ENCODE data around the gene STMN3. TPM values are rescaled to one million over a fixed set of nuclear protein-coding genes. Genes with fewer than 3 reads are reported as not detected.
A peak's percentile ranks its signal among the peaks of the same experiment; 100 is the strongest.

Gene STMN3
- total RNA-seq, 1 experiment from 2014 or later = 2.6 TPM

DNA sequence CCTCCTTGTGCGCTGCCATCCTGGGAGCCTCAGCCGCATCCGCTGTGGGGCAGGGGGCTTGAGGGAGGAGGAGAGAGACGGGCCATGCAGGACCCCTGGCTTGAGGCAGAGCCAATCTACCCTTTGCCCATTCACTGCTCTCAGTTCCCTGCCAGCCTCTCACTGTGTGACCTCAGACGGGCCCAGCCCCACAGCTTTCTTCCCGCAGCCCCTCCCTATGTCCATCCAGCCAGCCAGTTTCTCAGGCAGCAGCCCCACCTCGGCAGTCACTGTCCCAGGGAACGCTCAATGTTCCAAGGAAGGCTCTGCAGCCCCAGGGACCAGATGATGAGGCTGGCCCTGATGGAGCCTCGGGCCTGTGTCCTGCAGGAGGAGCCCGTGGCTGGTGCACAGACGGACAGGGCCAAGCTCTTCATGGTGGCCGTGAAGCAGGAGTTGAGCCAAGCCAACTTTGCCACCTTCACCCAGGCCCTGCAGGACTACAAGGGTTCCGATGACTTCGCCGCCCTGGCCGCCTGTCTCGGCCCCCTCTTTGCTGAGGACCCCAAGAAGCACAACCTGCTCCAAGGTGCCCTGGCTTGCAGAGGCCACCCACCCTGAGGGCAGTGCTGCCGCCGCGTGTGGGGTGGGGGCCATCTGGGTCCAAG, 39.3 kb upstream of the STMN3 start:
- peak; percentile 49 for DNase-seq (ENCODE audit: low spot score)

DNA sequence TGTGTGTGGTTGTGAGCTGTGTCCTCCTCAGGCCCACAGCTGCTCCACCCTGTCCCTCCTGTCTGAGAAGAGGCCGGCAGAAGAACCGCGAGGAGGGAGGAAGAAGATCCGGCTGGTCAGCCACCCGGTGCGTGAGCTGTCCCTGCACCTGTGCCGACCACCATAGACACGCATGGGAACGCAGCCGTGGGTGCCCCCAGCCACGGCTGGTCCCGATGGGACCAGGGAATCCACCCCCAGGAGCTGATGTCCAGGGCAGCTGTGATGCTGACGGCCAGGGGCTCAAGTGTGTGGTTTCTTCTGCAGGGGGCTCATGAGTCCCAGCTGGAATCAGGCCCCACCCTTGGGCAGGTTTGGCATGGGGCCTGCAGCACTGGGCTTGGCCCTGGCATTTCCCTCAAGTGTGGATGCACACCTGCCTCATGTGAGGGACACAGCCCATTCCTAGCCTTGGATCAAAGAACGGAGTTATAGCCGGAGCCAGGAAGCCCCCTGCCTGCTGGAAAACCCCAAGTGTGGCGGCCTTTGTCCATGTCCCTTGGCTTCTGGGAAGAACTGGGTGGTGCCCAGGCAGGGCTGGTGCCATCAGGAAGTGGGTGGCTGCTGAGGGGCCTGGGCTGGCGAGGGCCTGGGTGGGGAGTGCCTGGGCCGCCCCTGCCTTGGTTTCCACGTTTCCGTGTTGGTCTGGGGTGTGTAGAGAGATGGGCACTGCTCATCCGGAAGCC, 38.6 kb upstream of the STMN3 start:
- DNase-seq (ENCODE audit: low spot score) = no peak

DNA sequence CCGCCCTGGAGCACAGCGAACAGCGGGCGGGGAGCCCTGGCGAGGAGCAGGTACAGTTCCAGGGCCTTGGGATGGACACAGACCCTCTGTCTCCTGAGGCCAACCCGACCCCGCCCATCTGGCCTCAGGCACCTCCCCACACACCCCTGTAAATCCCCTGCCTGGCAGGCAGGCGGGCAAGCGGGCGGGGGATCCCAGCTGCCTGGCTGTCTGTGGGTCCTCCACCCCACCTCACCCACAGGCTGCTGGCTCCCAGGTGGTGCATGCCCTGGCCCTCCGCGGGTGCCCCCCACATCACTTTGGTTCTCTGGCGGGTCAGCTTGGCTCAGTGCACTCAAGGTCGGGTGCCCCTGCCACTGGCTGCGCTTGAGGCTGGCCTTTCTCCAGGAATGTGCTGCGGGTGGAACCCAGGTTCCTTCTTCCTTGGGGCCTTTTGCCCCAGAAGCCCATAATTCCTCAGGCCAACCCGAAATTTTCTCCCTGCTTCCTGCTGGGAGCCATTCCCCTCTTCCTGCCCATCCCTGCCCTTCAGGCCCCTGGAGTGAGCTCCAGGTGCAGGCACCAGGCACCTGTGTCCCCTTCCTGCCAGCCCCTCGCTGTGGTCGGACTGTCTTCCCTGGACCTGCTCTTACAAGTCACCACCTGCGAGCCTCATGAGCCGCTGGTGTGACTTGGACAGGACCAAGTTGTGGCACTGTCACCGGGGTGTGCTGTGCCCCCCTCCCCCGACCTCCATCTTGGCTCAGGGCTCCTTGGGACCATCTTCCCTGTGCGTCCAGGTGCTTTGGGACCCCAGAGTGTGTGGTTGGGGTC, 37.9 kb upstream of the STMN3 start:
- no peak for DNase-seq (ENCODE audit: low spot score)

DNA sequence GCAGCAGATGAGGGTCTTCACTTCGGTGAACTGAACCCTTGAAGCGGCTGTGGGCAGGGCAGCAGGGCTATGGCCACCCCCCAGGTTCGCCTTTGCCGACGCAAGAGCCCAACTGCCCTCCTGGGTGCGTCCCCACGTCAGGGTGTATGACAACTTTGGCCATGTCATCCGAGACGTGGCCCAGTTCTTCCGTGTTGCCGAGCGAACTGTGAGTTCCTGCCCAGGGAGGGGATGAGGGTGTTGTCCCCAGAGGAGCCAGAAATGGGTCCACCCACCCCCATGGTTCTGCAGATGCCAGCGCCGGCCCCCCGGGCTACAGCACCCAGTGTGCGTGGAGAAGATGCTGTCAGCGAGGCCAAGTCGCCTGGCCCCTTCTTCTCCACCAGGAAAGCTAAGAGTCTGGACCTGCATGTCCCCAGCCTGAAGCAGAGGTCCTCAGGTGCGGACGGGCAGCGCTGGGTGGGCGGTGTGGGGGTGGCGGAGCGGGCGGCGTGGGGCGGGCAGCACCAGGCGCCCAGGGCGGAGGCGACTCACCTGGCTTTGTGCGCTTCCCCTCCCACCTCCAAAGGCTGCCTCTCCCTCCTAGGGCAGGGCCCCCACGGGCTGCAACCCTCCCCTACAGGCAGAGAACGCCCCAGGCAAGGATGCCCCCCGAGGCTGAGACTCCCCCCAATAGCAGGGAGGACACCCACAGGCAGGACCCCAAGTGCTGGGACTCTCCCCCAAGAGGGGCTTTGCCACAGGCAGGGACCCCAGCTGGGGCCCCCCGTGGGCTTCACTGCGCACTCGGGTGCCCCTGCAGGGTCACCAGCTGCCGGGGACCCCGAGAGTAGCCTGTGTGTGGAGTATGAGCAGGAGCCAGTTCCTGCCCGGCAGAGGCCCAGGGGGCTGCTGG, 37.0 kb upstream of the STMN3 start:
- no peak for DNase-seq (ENCODE audit: low spot score)

DNA sequence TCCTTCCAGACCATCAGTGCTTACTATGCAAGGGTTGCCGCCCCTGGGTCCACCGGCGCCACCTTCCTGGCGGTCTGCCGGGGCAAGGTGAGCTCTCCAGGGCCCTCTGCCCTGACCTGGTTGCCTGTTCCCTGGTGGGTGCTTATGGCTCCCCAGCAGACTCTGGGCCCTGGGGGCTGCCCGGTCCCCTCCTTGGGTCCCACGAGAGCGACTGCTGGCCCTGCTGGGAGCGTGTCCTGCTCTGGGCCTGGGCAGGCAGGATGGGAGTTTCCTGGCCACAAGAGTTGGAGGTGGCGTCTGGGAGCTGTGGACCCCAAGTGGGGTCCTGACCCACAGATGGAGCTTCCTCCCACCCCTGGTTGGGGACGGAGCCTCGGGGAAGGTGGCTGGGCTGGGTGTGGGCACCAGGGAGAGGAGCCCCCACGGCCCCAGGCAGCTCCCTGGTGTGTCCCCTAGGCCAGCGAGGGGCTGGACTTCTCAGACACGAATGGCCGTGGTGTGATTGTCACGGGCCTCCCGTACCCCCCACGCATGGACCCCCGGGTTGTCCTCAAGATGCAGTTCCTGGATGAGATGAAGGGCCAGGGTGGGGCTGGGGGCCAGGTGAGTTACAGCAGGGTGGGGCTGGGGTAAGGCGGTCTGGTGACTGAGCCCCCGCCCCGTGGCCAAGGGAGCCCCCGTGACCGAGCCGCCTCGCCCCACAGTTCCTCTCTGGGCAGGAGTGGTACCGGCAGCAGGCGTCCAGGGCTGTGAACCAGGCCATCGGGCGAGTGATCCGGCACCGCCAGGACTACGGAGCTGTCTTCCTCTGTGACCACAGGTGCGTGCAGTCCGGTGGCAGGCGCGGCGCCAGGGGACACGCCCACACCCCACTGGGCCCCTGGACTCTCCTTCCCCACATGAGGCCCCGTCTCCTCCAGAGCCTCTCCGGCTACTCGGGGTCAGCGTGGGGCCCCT, 36.1 kb upstream of the STMN3 start:
- DNase-seq (ENCODE audit: low spot score) = no peak

DNA sequence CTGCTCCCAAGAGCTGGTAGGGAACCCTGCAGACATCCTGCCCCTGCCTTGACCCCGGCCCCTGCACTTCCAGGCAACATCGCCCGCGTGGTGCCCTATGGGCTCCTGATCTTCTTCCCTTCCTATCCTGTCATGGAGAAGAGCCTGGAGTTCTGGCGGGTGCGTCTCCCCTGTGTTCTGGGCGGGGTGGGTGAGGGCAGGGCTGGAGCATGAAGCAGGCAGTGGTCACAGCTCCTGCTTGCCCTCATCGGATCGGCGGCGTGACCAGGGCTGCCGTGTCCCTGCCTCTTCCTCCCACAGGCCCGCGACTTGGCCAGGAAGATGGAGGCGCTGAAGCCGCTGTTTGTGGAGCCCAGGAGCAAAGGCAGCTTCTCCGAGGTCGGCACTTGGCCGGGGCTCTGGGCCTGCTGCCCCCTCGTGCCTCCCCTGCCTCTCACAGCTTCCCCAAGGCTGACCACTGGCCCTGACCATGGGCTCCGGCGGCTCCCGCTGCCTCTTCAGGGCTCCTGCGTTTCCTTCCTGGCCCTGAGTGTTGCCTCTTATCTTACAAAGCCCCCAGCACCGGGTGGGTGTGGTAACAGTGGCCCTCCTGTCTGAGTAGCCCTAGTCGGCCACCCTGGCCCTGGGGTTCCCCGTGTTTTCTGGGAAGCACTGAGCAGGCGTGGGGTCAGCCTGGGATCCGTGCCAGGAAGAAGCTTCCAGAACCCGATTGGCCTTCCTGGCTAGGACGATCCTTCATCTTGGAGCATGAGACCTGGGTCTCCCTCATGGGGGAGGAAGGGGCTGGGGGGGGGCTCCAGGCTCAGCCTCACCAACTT, 35.2 kb upstream of the STMN3 start:
- no peak for DNase-seq (ENCODE audit: low spot score)

DNA sequence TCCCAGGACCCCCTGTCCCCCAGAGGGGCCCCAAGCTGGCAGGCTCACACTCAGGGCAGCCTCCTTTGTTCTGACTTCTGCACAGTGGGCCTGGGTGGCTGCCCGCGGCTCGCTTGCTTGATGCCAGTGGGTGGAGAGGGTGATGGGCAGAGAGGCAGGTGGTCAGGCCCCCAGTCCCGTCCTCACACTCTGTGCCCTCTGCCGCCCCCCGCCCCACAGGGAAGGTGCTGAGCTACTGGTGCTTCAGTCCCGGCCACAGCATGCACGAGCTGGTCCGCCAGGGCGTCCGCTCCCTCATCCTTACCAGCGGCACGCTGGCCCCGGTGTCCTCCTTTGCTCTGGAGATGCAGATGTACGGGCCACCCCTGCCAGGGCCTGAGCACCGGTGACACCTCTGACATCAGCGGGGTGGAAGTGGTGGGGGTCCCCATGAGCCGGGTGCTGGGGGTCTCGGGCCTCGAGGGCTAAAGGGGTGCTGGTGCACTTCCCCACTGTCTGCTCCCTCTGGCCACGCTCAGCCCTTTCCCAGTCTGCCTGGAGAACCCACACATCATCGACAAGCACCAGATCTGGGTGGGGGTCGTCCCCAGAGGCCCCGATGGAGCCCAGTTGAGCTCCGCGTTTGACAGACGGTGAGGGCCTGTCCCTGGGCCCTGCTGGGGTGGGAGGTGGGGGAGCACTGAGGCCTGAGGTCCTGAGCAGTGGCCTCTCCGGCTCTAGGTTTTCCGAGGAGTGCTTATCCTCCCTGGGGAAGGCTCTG, 34.4 kb upstream of the STMN3 start:
- no peak for DNase-seq (ENCODE audit: low spot score)

DNA sequence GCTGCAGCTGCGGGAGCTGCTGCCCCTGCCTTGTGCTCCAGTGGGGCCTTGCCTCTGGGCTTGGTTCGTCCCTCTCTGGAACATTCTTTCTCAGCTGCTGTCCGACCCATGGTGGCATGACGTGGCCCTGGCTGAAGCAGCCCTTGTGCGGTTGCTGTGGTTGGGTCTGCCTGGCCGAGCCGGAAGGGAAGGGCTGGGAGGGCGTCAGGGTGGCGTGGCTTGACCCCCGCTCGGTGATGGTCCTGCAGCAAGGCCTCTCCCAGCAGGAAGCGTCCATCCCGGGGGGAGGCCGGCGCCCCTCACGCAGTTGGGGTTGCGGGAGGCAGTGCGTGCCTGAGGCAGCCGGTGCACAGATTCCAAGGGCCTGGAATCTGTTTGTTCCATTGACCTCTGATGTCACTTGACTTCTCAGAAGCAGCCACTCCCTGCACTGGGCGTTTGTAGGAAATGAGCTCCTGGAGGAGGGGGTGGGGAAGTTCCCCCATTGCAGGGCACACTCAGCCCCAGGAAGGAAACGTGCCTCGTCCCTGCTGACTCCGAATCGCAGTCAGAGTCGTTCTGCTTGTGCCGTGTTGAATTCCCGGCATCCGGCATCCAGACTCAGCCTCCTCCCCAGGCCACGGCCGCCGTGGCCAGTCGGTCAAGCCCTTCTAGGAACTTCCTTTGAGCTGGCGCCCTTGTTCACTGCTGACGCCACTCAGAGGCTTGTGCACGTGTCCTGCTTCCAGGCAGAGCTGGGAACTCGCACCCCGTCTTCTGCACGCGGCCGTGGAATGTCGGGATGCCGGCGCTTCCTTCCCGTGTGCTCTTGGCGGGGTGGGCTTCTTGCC, 33.5 kb upstream of the STMN3 start:
- DNase-seq (ENCODE audit: low spot score) = peak; percentile 55

DNA sequence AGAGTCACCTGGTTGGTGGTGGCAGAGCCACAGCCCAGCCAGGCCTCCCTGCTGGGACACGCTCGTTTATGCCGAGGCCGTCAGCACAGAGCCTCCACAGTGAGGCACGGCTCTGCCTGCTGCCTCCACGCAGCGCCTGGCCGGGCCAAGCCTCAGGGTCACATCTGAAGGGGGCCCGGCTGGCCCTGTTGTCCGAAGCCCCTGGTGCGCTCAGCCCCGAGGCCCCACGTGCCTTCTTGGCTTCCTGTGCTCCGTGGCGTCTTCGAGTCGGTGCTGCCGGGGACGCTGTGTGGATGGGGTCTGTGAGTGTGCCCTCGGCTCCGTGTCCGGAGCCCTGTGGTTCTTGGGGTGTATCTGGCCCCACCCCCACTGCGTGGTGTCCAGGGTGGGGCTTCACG, 32.9 kb upstream of the STMN3 start:
- no peak for DNase-seq (ENCODE audit: low spot score)

DNA sequence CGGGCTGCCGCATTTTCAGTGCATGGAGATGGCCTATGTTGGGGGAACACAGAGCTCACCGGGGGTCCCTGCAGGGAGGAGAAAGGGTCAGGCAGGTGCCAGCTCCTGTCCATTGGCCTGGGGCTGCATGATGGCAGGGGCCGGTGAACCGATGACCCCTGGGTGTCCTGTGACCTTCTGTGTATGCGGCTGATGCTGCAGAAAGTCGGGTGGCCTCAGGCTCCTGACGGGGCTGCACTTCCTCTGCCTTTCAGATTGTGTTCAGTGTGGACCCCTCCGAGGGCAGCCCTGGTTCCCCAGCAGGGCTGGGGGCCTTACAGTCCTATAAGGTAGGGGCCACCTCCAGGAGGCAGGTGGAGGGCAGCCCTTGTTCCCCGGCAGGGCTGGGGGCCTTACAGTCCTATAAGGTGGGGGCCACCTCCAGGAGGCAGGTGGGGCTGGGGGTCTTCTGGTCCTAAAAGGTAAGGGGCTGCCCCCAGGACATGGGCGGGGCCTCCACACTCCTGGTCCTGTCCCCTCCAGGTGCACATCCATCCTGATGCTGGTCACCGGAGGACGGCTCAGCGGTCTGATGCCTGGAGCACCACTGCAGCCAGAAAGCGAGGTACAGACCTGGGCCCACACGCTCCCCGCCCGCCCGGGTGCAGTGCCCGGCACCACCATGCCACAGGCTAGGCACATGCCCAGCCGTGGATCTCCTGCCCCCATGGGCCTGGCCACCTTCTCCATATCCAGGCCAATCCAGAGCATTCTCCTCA, 32.2 kb upstream of the STMN3 start:
- DNase-seq (ENCODE audit: low spot score) = no peak

DNA sequence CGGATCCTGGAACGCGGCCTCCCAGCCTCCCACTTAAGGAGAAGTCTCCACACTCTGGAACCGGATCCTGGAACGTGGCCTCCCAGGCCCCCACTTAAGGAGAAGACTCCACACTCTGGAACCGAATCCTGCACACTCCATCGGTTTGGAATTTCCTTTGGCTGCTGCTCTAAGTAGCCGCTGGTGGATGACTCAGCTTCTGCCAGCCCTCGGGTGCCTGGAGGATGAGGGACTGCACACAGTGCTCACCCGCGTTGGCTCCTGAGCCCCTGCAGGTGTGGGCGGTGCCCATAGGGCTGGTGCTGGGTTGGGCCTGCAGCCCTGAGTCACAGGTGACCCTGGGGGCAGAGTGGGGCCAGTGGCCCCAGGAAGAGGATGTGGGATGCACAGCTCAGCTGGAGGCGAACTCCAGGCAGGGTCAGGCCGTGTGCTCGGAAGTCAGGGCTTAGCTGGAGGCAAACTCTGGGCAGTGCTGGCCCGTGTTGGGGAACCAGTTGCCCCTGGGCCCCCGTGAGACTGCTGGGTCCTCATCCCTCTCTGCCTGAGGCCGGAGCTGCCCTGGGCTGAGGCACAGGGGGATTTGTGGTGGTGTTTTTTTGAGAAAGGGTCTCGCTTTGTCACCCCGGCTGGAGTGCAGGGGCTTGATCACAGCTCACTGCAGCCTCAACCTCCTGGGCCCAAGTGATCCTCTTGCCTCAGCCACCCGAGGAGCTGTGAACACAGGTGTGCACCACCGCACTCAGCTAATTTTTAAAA, 29.3 kb upstream of the STMN3 start:
- peak; percentile 100 for DNase-seq (ENCODE audit: low spot score)

DNA sequence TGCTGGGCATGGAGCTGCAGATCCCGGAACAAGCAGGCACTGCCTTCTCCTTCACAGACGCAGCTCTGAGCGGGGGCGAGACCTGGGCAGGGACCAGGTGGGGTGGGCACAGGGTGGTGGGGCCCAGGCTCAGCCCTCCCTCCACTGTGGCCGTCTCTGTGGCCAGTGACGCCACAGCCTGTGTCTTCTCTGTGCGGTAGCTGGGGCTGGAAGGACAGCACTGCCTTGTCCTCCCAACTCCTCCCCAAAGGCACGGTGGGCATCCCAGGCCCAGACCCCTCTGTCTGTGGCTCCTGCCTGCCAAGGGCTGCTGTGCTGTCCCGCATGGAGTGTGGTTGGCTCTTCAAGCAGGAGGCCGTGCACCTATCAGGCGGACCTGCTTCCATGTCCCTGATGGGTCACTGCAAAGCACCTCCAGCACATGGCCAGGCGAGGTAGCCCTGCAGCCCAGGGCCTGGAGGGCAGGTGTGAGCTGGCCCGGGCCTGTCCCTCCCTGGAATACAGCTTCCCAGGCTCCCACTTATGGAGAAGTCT, 28.5 kb upstream of the STMN3 start:
- DNase-seq (ENCODE audit: low spot score) = no peak

DNA sequence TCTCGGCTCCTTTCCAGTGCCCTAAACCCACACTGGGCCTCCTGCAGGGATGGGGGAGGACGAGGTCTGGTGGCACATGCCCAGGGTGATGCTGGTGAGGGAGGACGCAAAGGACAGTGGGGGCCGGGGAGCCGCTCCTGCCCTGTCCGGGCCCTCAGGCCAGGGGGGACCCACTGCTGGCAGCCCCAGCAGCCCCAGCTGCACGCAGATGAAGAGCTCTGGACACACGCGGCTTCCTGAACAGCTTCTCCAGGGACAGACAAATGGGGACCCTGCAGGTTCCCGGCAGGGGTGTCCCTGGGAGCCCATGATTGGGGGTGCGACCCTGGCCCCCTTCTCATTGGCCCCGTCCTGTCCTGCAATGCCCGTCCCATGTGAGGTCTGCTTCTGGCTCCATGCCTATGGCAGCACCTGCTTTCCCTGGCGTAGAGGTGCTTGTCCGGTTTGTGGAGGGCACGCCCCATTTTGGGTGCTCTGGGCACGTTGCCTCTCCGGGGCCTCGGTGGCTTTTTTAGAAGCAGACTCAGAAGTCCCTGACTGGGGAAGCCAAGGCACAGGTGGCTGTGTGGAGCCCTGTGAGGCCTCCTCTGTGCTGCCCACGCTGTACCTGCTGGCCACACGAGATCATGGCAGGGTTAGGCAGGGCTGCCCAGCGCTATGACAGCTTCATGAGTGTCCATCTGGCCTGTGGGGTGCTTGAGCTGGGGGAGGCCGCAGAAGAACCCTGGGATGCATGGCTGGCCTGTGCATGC, 27.8 kb upstream of the STMN3 start:
- DNase-seq (ENCODE audit: low spot score) = no peak

DNA sequence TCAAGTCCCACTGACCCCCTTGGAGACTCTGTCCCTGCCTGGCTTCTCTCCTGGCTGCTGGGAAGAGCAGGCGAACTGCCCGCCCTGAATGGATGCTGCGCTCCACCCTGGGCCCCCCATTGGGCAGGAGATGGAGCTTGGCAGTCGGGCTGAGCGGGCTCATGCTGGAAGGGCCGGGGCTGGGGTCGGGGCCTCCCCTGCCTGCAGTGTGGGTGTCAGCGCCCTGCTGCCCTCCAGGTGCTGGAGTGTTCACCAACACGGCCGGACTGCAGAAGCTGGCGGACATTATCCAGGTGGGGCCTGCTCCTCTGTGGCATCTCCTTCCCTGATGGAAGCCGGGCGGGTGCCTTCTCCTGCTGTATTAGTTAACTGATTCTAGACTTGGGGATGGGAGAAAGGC, 27.2 kb upstream of the STMN3 start:
- DNase-seq (ENCODE audit: low spot score) = no peak

DNA sequence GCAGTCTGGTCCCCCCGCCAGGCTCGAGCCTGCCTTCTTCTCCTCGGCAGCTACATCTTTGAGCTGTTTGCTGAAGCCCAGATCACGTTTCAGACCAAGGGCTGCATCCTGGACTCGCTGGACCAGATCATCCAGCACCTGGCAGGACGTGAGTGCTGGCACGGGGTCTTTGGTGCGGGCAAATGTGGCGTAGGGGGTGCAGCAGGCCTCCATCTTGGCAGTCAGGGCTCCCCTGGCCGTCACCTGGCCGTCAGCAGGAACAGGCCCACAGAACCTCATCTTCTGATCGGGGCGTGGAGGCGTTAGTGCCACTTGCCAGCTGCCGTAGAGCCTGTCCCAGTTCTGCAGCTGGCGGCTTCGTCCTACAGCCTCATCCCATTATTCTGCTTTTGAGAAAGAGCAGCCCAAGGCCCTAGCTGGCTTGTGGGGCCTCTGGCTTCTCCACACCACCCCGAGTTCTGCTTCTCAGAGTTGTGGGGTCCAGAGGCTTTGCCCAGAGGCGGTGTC, 26.6 kb upstream of the STMN3 start:
- DNase-seq (ENCODE audit: low spot score) = no peak

Data from A172 (cell line).